ENCODE data around the gene IST1. TPM values are rescaled to one million over a fixed set of nuclear protein-coding genes. Genes with fewer than 3 reads are reported as not detected.

IST1 gene
- total RNA-seq, 4 donors from 2014 or later: 229 to 249 (median 230) TPM

- no peak for ATAC-seq (ENCODE audit: low FRiP score)
- DNase-seq (ENCODE audit: low spot score): no peak
- no peak for TF ChIP-seq CTCF (IDR thresholded peaks at IDR 0.05)
These were observed 20.0 kb downstream of the IST1 start for GRCh38 chr16:71915350-71915749.

- DNase-seq (ENCODE audit: low spot score) (no peak), ATAC-seq (ENCODE audit: low FRiP score) (no peak)
- TF ChIP-seq CTCF (IDR thresholded peaks at IDR 0.05): no peak
These were observed 21.1 kb downstream of the IST1 start for GRCh38 chr16:71916397-71916920.

GRCh38 chr16:71917900-71918299 lies 22.6 kb downstream of the IST1 start:
- no peak for TF ChIP-seq CTCF (IDR thresholded peaks at IDR 0.05)
- no peak for DNase-seq (ENCODE audit: low spot score)
- no peak for ATAC-seq (ENCODE audit: low FRiP score)

GRCh38 chr16:71919035-71919434 lies 23.7 kb downstream of the IST1 start:
- ATAC-seq (ENCODE audit: low FRiP score): peak; percentile 52
- no peak for DNase-seq (ENCODE audit: low spot score)
- no peak for TF ChIP-seq CTCF (IDR thresholded peaks at IDR 0.05)

GRCh38 chr16:71920658-71921057 lies 25.3 kb downstream of the IST1 start:
- DNase-seq (ENCODE audit: low spot score) (no peak), ATAC-seq (ENCODE audit: low FRiP score) (no peak)
- no peak for TF ChIP-seq CTCF (IDR thresholded peaks at IDR 0.05)

GRCh38 chr16:71923941-71924690 lies 28.8 kb downstream of the IST1 start:
- TF ChIP-seq CTCF (IDR thresholded peaks at IDR 0.05): no peak
- no peak for ATAC-seq (ENCODE audit: low FRiP score)

GRCh38 chr16:71924710-71925109 lies 29.4 kb downstream of the IST1 start:
- ATAC-seq (ENCODE audit: low FRiP score): no peak
- no peak for TF ChIP-seq CTCF (IDR thresholded peaks at IDR 0.05)
- DNase-seq (ENCODE audit: low spot score): no peak

More at GRCh38 chr16:71923941-71924690, 28.8 kb downstream of the IST1 start:
- DNase-seq (ENCODE audit: low spot score): no peak

Data from omental fat pad (tissue), 4 donors.